GM18907 (cell line): ENCODE measurements around the gene NSD2.
"Not testable (repeated sequence)": the region's sequence is repeated elsewhere in the genome, so short reads cannot be mapped to it uniquely, and the experiment has no call there.

Experiments used
- ATAC-seq: cut with Tn5 transposase; IDR thresholded peaks from one replicate; pipeline ENCODE4 v1.9.1; 2021; ENCODE audit warnings: mild to moderate bottlenecking, moderate library complexity; ENCODE audit not compliant: unreplicated experiment

Gene NSD2

GRCh38 chr4:1898007-1898406 is 26.8 kb downstream of the NSD2 start:
- no peak for ATAC-seq

DNA sequence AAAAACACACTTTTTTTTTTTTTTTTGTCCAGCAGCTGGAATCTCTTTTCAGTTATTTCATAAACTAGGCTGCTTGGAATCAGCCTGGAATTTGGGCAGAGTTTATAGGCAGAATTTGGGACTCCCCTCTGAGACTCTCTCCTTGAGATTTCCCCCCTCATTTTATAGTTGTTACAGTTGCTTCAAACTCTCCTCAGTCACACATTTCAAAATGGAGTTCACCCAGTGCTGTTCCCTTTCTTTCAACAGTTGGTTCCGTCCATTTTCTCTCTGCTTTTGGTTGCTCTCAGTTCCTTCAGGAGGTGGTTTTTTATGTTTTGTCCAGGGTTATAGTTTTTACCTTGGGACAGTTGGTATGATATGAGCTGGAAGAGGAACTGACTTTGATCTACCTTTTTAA is 27.5 kb downstream of the NSD2 start:
- no peak for ATAC-seq

DNA sequence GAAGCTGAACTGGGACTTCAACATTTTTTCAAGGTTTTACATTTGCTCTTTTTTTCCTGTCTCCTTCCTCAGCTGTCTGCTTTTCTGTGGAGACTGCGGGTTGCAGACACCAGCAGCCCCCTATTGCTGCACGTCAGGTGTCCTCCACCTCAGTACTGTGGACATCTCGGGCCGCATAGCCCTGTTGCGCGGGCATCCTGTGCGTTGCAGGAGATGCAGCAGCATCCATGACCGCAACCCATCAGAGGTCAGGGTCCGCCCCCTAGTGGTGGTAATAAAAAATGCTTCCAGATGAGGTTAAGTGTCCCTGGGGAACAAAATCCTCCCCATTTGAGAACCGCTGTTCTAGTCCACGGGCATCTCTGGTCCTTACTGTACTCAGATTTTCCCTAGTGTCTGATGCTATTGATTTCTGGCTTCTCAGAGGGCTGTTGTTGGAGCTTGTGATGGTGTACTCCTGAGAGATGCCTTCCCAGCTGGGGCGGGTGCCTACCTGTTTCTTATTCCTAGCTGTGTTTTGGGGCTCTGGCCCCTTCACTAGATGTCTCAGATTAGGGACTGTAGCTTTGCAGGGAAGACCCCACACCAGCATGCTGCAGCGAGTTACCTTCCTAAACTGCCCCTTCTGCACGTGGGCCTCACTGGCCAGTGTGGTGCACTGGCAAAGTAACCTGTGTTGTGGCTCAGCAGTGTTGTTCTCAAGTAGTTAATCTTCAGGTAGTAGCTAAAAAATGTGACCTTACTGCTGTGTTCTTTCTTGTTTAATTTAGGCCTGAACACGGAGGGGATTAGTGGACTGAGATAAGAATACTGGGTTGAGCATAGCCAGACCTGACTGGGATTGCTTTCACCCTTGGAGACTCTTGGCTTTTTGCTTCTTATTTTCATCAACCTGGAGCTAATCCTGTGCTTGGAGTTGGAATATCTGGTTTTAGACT is 28.2 kb downstream of the NSD2 start:
- peak; percentile 89 for ATAC-seq

DNA sequence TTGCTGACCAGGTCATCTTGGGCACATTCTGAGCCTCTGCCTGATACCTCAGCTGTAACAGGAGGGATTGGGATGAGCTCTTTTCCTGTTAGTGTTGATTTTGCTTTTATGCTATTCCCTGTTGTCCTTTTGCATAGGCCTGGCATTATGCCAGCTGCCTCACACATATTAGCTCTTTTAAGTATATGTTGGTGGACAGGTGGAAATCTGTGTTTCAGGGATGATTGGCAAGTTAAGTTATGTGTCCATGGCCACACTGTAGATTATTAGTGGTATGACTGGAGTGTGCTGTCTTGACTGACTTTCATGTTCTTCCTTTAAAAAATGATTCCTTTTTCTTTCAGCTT is 28.9 kb downstream of the NSD2 start:
- ATAC-seq = no peak

DNA sequence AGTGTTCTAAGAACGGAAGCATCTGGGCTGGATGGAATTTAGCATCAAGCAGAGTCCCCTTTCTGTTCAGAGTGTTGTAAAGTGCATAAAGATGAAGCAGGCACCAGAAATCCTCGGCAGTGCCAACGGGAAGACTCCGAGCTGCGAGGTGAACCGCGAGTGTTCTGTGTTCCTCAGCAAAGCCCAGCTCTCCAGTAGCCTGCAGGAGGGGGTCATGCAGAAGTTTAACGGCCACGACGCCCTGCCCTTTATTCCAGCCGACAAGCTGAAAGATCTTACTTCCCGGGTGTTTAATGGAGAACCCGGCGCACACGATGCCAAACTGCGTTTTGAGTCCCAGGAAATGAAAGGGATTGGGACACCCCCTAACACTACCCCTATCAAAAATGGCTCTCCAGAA is 29.4 kb downstream of the NSD2 start:
- ATAC-seq = no peak

DNA sequence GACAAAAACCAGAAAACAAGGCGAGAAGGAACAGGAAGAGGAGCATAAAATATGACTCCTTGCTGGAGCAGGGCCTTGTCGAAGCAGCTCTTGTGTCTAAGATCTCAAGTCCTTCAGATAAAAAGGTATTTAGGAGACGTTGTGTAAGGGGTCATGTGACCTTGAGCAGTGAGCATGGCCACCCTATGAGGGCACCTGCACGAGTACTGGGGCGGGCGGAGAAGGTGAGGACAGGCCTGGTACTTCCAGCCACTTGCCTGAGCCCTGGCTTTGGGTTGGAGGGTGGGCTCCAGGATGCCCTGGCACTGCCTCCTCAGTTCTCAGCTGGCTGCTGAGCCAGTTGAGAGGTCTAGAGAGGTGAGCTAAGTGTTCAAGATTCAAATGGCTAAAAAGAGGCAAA is 29.9 kb downstream of the NSD2 start:
- ATAC-seq = no peak

DNA sequence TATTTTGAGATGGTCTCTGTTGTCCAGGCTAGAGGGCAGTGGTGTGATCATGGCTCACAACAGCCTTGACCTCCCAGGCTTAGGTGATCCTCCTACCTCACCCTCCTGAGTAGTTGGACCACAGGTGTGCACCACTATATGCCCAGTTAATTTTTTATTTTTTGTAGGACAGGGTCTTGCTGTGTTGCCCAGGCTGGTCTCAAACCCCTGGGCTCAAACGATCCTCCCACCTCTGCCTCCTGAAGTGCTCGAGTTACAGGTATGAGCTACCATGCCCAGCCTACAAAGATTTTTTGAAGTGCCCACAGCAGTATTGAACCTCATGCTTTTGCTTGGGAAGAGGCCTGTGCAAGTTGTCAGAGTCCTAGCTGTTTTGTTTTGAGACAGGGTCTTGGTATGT is 31.1 kb downstream of the NSD2 start:
- no peak for ATAC-seq

GRCh38 chr4:1903035-1903434 is 31.8 kb downstream of the NSD2 start:
- no peak for ATAC-seq

GRCh38 chr4:1904042-1904441 is 32.8 kb downstream of the NSD2 start:
- no peak for ATAC-seq

DNA sequence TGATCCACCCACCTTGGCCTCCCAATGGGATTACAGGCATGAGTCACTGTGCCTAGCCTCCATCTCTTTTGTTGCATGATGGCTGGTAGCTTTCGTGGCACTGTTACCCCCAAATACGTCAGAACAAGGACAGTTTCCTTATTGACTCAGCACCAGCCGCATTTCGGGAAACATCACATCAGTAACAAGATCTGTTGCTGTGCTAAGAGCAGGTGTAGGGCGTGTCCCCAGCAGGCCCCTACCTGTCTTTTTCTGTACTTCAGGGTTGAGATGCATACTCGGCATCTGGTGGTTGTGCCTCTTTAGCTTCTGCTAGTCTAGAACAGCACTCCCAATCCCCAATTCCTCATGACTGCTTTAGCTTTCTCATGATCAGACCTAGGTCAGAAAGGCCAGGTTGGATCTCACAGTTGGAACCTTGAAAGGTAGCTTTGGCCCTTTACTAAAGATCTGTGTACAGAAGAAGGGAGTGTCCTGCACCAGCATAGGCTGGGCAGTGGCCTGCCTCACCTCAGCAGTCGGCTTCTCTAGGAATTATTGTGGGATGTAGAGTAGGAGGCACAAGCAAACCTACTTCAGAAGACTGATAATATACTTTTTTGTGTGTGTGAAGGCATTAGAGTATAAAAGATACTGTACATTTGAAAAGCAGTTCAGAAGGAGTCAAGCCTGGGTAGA is 36.8 kb downstream of the NSD2 start:
- no peak for ATAC-seq

GRCh38 chr4:1909696-1910095 is 38.5 kb downstream of the NSD2 start:
- ATAC-seq = not testable (repeated sequence)

DNA sequence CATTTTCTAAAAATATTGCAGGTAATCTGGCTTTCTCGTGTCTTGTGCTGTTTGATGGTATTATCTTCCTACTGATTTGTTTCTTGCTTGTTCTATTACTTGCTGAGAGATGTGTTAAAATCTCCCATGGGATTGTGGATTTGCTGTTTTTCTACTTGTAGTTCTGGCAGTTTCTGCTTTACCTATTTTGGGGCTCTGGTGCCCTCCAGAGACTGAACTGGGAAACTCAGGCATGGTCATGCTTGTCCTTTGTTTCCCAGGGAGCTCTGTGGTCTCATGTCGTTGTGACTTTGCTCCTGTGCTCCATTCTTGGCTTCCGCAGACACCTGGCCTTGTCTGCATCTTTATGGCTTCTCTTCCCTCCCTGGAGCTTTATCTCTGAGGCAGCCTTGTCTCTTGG is 39.5 kb downstream of the NSD2 start:
- no peak for ATAC-seq

- ATAC-seq = not testable (repeated sequence)
Measured at GRCh38 chr4:1911316-1911715, 40.1 kb downstream of the NSD2 start.

DNA sequence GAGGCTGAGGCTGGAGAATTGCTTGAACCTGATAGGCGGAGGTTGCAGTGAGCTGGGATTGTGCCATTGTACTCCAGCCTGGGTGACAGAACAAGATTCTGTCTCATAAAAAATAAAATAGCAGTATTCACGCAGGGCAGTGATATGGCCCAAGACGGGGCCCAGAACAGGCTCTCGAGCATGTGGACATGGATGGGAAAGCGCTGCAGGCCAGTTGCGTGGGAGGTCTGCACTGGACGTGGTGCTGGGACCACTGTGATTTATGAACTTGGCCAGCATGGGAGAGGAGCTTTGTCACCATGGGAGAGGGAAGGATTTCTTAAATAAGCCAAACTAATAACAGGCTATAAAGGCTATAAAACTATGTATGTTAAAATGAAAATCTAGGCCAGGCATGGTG is 51.6 kb downstream of the NSD2 start:
- no peak for ATAC-seq

- no peak for ATAC-seq
Measured at GRCh38 chr4:1927675-1928074, 56.5 kb downstream of the NSD2 start.

GRCh38 chr4:1928356-1929239 is 57.4 kb downstream of the NSD2 start:
- no peak for ATAC-seq

GRCh38 chr4:1932736-1933135 is 61.5 kb downstream of the NSD2 start:
- ATAC-seq = no peak

DNA sequence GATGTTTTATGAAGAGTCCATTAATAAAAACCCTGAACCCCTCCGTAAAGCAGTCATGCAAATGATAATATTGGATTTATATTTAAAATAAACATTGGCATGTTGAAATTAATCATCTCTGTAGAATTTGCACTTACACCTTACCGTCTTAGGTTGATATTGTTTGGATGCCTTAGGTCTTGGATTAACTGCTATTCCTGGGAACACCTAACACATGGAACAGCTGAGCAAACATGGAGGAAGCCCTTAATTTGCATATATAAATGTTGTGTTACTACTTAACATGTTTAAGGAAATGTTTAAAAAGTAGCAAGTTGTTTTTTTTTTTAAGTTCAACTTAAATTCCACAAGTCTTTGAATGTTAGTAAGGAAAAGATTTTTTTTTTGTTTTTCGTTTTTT is 62.5 kb downstream of the NSD2 start:
- ATAC-seq = no peak

DNA sequence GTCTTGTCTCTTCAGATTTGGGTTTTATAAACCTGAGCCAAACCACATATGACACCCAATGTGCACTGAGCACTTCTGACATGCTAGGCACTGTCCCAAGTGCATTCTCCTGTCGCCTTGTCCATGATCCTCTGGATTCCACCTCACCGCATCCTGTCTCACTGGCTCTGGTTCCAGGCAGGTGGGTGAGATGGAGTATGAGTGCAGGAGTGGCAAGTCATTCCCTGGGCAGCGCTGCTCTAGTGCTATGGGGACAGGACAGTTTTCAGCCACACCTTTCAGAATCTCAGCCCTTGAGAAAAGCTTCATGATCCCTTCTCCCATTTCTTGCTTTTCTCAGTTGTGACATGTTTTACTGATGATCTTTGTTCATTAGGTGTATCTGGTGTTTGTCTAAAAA is 66.4 kb downstream of the NSD2 start:
- ATAC-seq = no peak

GRCh38 chr4:1938027-1938426 is 66.8 kb downstream of the NSD2 start:
- no peak for ATAC-seq
